Measurements from ENCODE around the gene NAALADL2.
"Not testable (repeated sequence)": the region's sequence is repeated elsewhere in the genome, so short reads cannot be mapped to it uniquely, and the experiment has no call there.

Gene NAALADL2

GRCh38 chr3:175082631-175083030, 223.5 kb downstream of the NAALADL2 start:
- no peak for DNase-seq (ENCODE audit: low read depth)
- H3K4me3 ChIP-seq (ENCODE audit: low read length), result no peak overlapping the region
- TF ChIP-seq, protein P1, sequence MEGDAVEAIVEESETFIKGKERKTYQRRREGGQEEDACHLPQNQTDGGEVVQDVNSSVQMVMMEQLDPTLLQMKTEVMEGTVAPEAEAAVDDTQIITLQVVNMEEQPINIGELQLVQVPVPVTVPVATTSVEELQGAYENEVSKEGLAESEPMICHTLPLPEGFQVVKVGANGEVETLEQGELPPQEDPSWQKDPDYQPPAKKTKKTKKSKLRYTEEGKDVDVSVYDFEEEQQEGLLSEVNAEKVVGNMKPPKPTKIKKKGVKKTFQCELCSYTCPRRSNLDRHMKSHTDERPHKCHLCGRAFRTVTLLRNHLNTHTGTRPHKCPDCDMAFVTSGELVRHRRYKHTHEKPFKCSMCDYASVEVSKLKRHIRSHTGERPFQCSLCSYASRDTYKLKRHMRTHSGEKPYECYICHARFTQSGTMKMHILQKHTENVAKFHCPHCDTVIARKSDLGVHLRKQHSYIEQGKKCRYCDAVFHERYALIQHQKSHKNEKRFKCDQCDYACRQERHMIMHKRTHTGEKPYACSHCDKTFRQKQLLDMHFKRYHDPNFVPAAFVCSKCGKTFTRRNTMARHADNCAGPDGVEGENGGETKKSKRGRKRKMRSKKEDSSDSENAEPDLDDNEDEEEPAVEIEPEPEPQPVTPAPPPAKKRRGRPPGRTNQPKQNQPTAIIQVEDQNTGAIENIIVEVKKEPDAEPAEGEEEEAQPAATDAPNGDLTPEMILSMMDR (conservative IDR thresholded peaks at IDR 0.05; ENCODE audit: low read depth, low read length), result no peak

DNA sequence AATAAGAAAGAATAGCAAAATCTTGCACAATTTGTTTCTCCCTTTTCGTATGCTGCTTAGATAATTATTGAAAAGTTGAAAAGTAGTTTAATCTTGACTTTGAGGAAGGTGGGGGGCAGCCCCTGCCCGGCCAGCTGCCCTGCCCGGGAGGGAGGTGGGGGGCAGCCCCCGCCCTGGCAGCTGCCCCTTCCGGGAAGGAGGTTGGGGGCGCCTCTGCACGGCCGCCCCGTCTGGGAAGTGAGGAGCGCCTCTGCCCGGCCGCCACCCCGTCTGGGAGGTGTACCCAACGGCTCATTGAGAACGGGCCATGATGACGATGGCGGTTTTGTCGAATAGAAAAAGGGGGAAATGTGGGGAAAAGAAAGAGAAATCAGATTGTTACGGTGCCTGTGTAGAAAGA, 228.0 kb downstream of the NAALADL2 start:
- DNase-seq (ENCODE audit: low read depth); H3K4me3 ChIP-seq (ENCODE audit: low read length): not testable (repeated sequence)

GRCh38 chr3:175088766-175089380, 229.7 kb downstream of the NAALADL2 start:
- DNase-seq (ENCODE audit: low read depth), result no peak
- no peak overlapping the region for H3K4me3 ChIP-seq (ENCODE audit: low read length)
- TF ChIP-seq, protein P1 (conservative IDR thresholded peaks at IDR 0.05; ENCODE audit: low read depth, low read length), result no peak

DNA sequence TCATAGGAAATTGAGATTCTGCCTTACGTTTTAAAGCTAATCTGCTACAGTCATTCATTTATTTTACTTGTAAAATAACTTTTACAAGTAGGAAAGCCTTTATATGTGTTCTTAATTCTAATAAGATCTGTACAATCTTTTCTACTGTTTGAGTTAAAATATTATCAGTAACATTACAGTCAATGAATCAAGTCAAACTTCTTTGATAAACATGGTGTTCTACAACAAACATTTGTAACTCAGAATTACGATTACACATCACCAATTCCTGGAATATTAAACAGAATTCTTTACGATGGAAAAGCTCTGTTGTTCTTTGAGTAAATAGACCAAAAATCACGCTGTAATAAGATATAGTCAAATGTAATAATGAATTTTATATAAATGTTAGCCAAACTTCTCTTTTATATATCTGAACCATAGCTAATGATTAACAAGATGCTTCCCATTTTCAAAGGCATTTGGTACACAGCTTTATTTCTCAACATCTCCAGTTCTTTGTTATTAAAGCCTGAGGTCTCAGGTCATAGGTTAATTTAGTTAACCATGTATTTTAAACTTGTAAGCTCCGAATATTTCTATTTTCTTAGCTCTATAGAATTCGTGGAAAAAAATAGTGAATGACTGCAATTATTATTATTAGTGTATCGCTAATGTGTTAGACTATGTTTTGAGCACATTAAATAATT, 232.4 kb downstream of the NAALADL2 start:
- TF ChIP-seq, protein P1 (conservative IDR thresholded peaks at IDR 0.05; ENCODE audit: low read depth, low read length), result no peak
- DNase-seq (ENCODE audit: low read depth), result no peak
- no peak overlapping the region for H3K4me3 ChIP-seq (ENCODE audit: low read length)

GRCh38 chr3:175093748-175094147, 234.6 kb downstream of the NAALADL2 start:
- no peak overlapping the region for H3K4me3 ChIP-seq (ENCODE audit: low read length)
- DNase-seq (ENCODE audit: low read depth), result no peak
- TF ChIP-seq, protein P1 (conservative IDR thresholded peaks at IDR 0.05; ENCODE audit: low read depth, low read length), result no peak

DNA sequence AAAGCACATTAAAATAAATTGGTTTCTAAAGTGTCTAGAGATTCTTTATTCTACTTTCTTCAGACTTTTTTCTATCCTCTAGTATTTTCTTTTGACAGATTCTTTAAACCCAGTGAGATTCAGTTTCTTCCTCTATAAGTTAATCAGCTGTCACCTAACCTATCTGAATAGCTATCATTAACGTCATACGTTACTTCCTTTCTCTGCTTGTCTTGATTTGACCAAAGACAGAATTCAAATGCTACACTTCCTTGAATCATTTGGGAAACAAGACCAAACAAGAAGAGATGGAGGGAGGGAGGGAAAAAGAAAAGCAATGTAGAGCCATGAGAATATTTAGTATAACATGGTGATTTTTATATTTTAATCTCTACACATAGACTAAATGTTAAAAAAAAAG, 235.2 kb downstream of the NAALADL2 start:
- TF ChIP-seq, protein P1 (conservative IDR thresholded peaks at IDR 0.05; ENCODE audit: low read depth, low read length), result no peak
- DNase-seq (ENCODE audit: low read depth), result no peak

GRCh38 chr3:175098644-175099043, 239.5 kb downstream of the NAALADL2 start:
- H3K4me3 ChIP-seq (ENCODE audit: low read length), result no peak overlapping the region
- DNase-seq (ENCODE audit: low read depth), result no peak
- TF ChIP-seq, protein P1 (conservative IDR thresholded peaks at IDR 0.05; ENCODE audit: low read depth, low read length), result no peak

More for the DNA sequence above, 235.2 kb downstream of the NAALADL2 start:
- no peak overlapping the region for H3K4me3 ChIP-seq (ENCODE audit: low read length)

Measured in retinal pigment epithelial cell (primary cell).